ENCODE results near the gene TMEM232.

Gene TMEM232

DNA sequence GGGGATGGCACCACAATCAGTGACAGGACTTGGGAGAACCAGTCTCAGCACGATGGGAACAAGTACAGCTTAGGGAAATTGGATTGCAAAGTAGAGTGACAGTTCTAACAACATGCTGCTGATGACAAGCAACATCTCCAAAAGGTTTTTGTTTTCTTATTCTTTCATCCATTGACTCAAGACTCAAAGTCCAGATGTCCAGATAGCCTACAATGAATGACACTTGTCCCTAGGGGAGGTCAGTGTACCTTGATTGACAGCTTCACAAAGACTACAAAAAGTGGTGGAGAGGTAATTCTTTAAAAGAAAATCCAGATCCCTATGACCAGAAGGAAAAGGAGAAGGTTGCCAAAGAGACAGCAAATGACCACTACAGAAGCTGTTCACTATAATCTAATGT, 323.9 kb downstream of the TMEM232 start:
- no peak for DNase-seq (ENCODE audit: low spot score)

DNA sequence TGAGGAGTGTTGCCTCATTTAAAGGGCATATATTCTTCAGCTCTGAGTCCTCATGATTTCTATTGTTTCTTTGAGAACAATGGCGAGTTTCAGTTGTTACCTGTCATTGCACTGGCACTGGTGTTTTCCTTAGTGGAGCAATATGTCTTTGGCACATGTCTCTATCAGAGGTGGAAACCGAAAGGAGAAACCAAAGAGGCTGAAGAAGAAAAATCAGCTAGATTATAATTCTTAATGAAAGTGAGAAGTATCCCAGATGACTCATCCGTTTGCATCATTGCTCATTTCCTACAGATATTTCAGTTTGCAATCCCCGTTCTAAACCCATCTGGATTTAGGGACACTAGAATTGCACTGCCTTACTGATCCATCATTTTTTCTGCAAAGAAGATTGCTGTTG, 324.6 kb downstream of the TMEM232 start:
- DNase-seq (ENCODE audit: low spot score): no peak

DNA sequence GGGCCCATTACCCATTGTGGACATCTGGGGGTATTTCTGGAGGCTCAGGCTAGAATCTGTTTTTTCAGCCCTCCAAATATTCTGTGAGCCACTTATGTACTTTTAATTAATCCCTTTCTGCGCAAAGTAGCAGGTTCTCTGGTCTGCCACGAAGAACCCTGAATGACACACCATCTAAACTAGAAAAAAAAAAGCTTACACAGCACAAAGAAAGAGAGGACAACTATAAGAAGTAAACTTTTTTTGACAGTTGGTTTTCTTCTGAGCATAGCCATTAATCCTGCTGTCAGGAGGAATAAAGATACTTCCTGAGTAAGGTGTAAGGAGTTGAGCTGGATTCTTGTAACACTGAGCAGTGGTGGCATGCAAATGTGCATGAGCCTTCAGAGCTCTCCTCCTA, 327.5 kb downstream of the TMEM232 start:
- DNase-seq (ENCODE audit: low spot score): no peak

- no peak for DNase-seq (ENCODE audit: low spot score)
Measured at GRCh38 chr5:110397281-110397680, 329.2 kb downstream of the TMEM232 start.

DNA sequence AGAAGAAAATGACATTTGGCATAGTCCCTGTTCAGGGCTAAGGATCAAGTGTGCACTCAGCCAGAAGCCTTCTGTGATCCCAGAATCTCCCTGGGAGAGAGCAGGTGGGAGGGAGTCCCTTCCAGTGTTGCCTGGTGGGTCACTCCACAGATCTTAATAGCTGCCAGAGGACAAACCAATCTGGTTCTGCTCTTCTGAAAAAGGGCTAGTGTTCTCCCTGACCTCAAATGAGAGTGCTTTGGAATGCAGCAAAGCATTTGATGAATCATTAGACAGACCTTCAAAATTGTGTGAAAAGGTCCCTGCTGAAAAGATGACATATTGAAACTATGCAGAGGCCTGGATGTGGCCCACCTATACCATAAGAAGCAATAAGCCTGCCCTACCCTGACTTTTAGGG, 339.7 kb downstream of the TMEM232 start:
- DNase-seq (ENCODE audit: low spot score): no peak

- no peak for DNase-seq (ENCODE audit: low spot score)
Measured at GRCh38 chr5:110383231-110383630, 343.2 kb downstream of the TMEM232 start.

DNA sequence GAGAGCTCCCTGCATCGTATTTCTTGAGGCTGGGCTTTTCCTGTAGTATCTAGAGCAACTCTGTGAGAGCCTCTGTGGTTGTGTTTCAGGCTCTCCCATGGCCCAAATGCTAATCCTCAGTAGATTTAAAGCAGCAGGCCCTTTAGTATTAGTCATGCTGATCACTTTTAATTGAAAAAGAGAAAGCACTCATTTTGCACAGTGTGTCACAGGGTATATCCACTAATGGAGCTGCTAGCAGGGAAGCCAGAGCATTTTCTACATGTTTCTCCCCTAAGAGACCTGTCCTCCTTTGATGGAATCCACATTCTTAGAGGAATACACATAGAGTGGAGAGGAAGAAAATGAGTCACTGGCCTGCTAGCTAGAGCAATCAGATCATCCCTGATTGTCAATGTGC, 348.5 kb downstream of the TMEM232 start:
- DNase-seq (ENCODE audit: low spot score): no peak

- no peak for DNase-seq (ENCODE audit: low spot score)
Measured at GRCh38 chr5:110377361-110377760, 349.1 kb downstream of the TMEM232 start.

GRCh38 chr5:110376281-110376951, 350.1 kb downstream of the TMEM232 start:
- DNase-seq (ENCODE audit: low spot score): no peak

DNA sequence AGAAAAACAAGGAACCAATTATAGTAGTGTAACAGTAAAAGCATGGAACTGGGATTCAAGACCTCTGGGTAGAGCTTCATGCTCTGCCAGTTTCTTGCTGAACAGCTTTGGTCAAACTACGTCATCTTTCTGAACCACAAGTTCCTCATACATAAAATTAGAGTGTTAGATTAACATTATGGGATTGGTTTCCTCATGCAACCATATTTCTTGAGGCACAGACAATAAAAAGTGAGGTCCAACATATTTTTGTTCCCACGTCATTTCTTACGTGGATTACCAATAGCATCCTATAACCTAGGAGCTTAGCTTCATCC, 354.8 kb downstream of the TMEM232 start:
- no peak for DNase-seq (ENCODE audit: low spot score)

GRCh38 chr5:110371011-110371724, 355.3 kb downstream of the TMEM232 start:
- no peak for DNase-seq (ENCODE audit: low spot score)

Small RNAs within 50 kb of the gene (small RNA-seq; reads per million reads assigned to genes)
- 0 reads per million in 2 experiments for gene MIR548F3
- 0 reads per million in 2 experiments for gene RF00432

Measured in SK-N-DZ (cell line).